Fibroblast of the aortic adventitia (primary cell): ENCODE data around the gene PLEKHH2. TPM values are rescaled to one million over a fixed set of nuclear protein-coding genes. Genes with fewer than 3 reads are reported as not detected.
A peak's percentile ranks its signal among the peaks of the same experiment; 100 is the strongest.
"Not testable (repeated sequence)": the region's sequence is repeated elsewhere in the genome, so short reads cannot be mapped to it uniquely, and the experiment has no call there.

Source experiments
- DNase-seq: peaks from one replicate; pipeline ENCODE4 v3.0.0-alpha.2; 2010; ENCODE audit warnings: low read depth
- H3K4me3 ChIP-seq: 2 replicates; pipeline ENCODE4 v1.5.1; 2011; ENCODE audit warnings: low read depth, mild to moderate bottlenecking, control low read depth, low read length, moderate library complexity
- total RNA-seq: library from RNA; depleted of rRNA; stranded (reverse); fragments of >200 nt; gene quantifications from 2 replicates; pipeline ENCODE4 v1.2.3, GENCODE V29; 2012; ENCODE audit warnings: low replicate concordance
- TF ChIP-seq, protein P1 (sequence below): IDR thresholded peaks from 2 replicates; pipeline ENCODE4 v1.5.1; 2011; ENCODE audit warnings: mild to moderate bottlenecking, low read length, control low read depth, inconsistent platforms; ENCODE audit not compliant: insufficient read depth

PLEKHH2 gene
- 5.4 and 20.0 TPM in 2 replicates for total RNA-seq

DNA sequence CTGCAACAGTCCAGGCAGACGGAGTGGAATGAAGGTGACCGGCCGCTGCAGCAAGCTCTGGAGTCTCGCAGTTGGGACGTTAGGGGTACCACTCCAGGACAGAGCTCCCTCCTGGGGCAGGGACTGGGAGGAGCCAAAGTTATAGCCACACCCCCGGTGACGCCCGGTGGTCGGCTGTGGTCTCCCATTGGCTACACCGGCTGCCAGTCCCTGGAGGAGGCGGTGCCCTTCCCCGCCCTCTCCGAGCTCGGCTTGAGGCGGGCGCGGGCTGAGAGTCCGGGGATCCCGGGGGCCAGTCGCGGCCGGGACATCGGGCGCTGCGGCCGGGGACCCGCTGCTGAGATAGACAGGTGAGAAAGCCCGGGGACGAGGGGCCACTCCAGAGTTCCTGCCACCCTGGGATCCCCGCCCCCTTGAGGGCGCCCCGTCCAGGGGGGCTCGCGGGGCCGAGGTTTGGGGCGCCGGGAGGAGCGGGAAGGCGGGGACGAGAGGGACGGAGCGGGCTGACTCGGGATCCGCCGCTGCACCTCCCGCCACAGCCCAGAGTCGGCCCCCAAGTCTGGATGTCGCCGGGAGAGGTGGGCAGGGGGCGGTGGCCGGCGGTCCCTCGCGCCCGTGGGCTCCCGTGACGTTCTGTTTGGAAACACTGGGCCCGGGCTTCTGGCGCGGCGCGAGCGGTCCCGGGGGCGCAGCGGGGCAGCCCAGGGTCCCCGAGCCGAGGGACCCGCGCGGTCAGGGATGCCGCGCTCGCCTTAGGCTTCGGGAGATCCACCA lies at the start of gene PLEKHH2:
Gene PLEKHH2, plus strand, starts transcription at position 231 of the 774 bp plus-strand sequence. CDS start 7,414 bp downstream, outside the sequence.
- TF ChIP-seq, protein P1, sequence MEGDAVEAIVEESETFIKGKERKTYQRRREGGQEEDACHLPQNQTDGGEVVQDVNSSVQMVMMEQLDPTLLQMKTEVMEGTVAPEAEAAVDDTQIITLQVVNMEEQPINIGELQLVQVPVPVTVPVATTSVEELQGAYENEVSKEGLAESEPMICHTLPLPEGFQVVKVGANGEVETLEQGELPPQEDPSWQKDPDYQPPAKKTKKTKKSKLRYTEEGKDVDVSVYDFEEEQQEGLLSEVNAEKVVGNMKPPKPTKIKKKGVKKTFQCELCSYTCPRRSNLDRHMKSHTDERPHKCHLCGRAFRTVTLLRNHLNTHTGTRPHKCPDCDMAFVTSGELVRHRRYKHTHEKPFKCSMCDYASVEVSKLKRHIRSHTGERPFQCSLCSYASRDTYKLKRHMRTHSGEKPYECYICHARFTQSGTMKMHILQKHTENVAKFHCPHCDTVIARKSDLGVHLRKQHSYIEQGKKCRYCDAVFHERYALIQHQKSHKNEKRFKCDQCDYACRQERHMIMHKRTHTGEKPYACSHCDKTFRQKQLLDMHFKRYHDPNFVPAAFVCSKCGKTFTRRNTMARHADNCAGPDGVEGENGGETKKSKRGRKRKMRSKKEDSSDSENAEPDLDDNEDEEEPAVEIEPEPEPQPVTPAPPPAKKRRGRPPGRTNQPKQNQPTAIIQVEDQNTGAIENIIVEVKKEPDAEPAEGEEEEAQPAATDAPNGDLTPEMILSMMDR: no peak
- H3K4me3 ChIP-seq: peak within 1 kb of the TSS; percentile 67
- DNase-seq: peak; percentile 80

DNA sequence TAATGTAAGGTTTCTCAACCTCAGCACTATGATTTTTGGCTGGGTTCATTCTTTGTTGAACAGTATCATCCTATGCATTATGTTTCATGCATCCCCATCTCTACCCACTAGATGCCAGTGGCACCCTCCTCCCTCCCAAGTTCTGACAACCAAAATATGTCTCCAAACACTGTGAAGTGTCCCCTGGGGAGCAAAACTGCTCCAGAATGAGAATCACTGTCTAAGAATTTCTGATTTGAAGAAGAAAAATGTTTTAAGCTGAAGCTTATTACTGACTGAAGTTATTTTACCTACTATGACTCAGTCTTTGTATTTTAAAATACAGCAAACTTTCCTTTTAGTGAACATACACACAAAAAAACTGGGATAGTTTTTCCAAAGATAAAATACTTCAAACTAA lies 44.6 kb upstream of the PLEKHH2 start:
- DNase-seq: peak; percentile 43
- no peak overlapping the region for H3K4me3 ChIP-seq
- TF ChIP-seq, protein P1: no peak

DNA sequence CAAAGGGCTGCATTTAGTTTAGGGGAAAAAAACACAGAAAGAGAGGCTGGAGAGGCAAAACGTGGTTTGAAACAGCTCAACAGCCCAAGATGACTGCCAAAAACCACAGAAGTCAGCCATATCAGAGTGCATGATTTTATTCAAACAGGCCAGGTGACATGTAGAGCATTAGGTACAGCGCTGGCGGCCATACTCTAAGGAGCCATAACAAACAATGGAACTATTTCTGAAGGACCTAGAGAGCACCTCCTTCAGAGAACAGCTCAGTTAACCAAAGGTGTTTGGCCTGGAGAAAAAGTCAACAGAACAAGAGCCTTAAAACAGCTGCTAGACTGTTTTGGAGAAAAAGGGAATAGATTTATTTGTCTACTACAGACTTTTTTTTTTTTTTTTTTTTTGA lies 43.8 kb upstream of the PLEKHH2 start:
- DNase-seq: no peak
- TF ChIP-seq, protein P1: no peak
- no peak overlapping the region for H3K4me3 ChIP-seq

DNA sequence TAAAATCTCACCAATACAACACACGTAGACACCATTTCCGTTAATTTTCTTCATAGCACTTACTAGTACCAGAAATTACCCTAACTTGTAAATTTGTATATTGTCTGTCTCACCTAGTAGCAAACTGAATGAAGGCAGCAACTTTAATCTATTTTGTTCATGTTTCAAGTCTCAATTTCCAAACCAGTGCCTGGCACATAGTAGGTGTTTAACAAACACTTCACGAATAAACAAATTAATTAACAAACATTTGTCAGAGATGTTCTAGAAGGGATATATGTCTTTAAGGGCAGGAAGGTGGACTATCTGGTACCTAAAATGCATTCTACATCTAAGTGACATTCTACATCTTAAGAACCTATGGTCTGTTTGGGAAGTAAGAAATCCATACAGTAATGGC lies 42.2 kb upstream of the PLEKHH2 start:
- no peak for DNase-seq
- H3K4me3 ChIP-seq: peak overlapping the region; percentile 81
- TF ChIP-seq, protein P1: no peak

DNA sequence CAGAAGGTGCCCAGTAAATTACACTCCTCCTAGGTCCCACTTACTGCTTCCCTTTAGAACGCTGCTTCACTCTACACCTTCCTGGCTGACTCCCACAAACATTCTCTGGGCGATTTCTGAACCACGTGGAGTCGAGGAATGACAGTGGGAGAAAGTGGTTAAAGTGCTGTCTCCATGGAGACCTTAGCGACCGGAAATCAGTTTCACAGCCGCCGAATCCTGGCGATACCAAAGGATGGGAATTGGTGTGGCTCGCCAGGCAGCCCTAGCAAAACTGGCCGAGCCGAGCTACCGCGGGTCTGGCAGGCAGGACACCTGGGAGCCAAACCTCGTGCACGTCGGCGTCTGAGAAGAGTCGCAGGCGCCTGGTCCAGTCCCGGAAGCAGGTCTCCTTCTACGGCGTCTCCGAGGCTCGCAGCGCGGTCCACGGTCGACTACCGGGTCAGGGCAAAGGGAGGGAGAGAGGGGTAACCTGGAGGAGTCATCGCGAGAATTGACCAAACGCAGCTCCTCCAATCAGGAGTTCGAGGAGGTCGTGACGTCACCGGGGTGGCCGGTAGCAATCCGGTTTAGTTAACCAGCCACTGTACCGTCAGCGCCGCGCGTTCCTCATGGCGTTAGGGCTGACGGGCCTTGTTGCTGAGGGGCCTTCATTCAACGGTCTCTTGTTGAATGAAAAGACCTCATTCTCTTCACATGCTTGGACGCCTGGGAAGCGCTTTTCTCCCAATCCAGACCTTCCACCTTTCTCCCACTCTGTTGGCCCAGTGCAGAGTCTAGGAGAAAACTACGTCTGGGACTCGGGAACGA lies 41.3 kb upstream of the PLEKHH2 start, which contains the start of gene THADA:
Gene THADA, minus strand, starts transcription at position 436 of the 810 bp plus-strand sequence. CDS start 3,646 bp downstream, outside the sequence.
- peak within 1 kb of the TSS; percentile 81 for H3K4me3 ChIP-seq
- peak; percentile 100 for DNase-seq
- TF ChIP-seq, protein P1: no peak

DNA sequence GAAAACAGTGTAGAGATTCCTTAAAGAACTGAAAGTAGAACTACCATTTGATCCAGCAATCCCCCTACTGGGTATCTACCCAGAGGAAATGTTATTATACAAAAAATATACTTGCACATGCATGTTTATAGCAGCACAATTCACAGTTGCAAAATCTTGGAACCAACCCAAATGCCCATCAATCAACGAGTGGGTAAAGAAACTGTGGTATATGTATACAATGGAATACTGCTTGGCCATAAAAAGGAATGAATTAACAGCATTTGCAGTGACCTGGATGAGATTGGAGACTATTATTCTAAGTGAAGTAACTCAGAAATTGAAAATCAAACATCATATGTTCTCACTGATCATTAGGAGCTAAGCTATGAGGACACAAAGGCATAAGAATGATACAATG lies 36.5 kb upstream of the PLEKHH2 start:
- DNase-seq, H3K4me3 ChIP-seq: not testable (repeated sequence)

DNA sequence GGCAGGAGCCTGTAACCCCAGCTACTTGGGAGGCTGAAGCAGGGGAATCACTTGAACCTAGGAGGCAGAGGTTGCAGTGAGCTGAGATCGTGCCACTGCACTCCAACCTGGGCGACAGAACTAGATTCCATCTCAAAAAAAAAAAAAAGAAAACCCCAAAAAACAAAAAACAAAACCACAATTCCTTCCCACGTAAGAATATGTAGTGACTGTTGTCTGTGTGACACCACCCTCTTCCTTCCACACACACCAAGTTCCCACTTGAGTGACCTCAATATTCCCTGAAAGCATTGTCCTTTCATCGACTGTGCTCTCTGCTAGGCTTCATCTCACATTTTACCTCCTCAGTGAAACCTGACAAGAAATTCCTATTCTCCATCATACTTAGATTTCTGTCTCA lies 32.4 kb upstream of the PLEKHH2 start:
- TF ChIP-seq, protein P1: no peak
- H3K4me3 ChIP-seq: no peak overlapping the region
- DNase-seq: no peak
